GM18520 (cell line): ENCODE results near the gene FBXL7.

Experiments
- ATAC-seq: cut with Tn5 transposase; IDR thresholded peaks from one replicate; pipeline ENCODE4 v1.9.1; 2021; ENCODE audit not compliant: unreplicated experiment

The FBXL7 gene

DNA sequence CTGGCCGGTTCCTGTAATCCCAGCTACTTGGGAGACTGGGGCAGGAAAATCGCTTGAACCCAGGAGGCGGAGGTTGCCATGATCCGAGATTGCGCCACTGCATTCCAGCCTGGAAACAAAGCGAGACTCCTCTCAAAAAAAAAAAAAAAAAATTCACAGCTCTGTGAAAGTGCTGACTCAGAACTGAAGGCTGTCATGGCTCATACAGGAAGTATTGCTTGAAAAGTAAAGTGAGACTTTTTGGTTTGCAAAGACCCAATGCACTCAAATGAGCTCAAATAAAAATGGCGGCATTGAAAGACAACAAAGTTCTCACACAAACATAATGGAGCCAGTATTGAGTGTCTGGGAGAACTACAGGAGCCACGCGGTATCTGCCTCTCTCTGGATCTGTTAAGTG lies 202.1 kb downstream of the FBXL7 start:
- ATAC-seq = no peak

DNA sequence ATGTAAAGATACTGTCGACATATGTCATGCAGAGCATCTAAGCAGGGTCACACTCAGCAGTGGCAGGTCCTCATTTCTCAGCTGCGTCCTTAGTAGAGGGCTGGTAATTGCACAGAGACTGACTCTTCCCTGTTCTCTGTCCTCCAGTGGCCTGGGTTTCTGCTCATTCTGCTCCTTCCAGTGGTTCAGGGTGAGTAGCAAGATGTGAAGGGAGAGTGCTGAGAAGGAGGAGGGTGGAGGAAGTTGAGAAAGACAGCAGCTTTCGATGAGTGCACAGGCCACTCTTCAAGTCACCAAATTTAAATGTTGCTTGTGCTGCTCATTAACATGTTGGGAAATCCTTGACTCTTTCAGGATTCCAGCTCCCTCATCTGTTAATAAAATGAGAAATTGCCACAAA lies 203.9 kb downstream of the FBXL7 start:
- no peak for ATAC-seq

DNA sequence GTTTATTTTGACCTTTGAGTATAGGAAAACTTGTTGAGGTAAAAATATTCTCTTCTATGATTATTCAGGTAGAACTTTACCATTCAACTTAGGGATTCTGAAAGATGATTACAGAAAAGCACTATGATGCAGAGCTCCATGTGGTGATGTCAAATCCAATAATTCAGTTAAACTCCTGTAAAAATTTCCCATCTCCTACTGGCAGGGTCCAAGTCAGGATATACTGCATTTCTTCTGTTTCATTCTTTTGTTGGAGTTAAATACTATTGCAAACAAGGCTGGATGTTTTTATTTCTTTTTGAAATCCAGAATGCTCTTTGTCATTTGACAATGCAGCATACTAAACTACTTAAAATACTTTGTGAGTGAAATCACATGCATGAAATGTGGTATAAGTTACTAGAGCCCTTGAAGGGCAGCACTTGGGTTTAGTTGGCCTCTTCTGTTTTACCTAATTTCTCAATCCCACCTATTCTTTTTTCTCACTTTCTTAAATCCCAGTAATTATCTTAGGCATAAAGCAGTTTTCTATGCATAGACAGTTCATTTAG lies 204.5 kb downstream of the FBXL7 start:
- ATAC-seq = no peak

DNA sequence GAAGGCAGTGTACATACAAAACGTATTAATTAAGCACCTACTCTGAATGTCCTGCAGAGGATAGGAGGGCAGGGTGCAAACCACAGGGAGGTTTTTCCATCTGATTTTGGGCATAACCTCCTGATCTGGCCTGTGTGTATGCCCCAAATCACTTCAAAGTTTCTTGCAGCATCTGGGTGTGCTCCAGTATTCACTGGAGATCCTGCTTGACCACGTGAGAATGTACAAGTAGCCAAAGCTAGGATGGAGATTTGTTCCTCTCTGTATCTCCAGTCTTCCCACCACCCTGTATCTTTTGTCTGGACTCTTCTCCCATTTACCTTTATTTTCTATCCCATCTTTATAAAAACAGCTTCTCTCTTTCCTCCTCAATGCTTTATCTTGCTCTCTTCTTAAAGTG lies 207.7 kb downstream of the FBXL7 start:
- ATAC-seq = no peak

DNA sequence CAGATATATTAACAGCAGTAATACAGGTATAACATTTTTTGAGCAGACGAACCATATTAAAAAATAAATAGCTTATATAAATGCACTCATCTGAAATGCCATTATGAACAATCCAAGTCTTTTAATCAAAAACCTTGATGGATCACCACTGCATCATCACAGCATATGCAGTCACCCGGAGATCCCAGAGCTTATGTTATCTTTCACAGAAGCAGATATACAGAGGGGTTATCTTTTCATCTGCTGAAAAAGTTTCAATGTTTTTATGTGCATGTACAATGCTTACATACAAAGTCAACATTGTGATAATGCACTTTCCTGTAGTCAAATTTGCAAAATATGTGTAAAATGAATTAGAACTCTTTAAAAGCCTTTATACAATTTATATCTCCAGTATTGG lies 211.9 kb downstream of the FBXL7 start:
- ATAC-seq = no peak

DNA sequence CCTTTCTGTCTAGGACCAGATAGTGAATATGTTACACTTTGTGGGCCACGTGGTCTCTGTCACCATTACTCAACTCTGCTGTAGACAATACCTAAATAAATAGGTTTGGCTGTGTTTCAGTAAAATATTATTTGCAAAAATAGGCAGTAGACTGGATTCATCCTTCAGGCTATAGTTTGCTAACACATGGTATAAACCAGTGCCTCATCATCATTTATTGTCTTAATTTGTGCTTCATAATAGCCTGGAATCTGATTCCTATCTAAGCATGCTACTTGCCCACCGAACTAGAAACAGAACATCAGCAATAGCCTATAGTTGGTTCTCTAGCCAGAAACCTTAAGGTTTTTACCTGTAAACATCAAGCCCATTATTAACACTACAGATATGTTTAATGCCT lies 215.6 kb downstream of the FBXL7 start:
- no peak for ATAC-seq

DNA sequence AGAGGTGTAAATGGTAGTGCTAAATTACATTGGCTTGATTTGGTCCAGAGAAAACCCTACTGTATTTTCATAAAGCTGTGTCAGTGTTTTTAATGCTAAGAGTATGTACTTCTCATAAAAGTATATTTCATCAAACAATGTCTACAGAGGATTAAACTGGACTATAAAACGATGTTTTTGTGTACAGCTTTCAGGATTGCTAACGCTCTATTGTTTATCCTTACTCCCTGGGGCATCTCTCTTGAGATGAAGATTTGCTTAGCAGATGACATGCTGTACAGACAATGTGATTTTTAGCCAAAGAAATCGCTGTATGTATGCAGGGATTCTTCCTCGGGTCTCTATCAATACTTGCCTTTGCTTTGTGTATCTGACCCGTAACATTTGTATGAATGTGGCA lies 216.0 kb downstream of the FBXL7 start:
- no peak for ATAC-seq

DNA sequence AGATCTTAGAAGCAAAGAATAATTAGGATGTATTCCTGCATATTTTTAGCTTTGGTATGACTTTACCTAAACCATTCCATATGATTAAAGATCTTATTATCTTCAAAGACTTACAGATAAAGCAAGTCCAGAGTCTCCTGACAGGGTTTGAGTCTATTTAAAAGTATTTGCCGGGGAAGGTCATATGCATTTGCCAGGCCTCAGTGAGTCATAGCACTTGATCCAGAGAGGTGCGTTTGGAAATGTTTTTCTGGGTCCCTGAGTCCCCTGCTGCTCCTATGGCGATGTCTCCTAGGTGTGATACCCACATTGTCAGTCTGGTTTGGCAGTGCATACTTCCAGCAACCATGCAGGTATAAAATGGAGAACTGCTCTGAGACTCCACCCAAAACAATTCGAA lies 217.0 kb downstream of the FBXL7 start:
- ATAC-seq = no peak

DNA sequence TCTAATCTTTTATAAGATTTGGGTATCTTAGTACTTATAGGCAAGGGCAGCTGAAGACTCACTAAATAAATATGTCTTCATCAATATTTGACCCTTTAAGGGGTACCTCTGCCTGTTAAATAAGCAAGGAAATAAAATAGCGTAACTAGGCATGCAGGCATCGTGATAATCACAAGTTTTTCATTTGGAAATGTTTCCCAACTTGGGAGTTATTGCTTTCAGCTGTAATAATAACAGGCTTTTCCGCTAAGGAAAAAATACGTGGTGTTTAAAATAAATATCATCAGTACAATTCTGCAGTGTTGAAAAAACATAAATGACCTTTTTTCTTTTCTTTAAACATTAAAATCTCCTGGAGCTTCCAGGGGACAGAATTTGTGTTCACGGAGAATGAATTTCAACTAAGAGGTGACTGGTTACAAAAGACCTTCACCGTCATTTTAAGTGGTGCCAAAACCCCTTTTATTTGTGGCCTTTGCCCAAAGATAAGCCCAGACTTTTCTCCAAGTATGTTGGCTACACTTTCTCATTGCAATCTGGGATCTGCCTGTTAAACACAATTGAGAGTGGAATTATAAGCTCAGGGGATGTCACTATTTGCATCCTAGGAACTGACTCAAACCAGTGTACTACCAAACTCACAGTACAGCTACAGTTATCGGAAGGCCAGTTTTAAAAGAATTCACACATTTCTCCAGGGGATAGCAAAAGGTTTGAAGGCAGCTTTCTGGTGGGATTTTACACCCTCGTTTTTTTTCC lies 218.6 kb downstream of the FBXL7 start:
- no peak for ATAC-seq

DNA sequence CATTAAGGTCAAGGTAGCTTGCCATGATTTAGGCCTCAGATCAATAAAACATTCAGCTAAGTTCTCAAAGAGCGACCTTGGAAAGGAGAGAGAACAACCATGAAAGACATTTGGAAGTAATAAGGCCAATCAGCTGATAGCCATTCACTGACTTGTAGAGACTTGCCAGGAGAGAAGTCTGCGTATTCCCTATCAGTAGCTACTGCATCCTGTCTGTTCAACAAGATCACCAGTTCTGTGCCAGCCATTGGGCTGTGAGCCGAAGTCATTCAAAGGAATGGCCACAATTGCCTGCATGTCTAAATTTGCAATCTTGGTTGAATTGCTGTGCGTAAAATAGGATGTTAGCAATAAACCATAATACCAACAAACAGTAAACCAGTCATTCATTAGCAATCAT lies 219.8 kb downstream of the FBXL7 start:
- no peak for ATAC-seq

DNA sequence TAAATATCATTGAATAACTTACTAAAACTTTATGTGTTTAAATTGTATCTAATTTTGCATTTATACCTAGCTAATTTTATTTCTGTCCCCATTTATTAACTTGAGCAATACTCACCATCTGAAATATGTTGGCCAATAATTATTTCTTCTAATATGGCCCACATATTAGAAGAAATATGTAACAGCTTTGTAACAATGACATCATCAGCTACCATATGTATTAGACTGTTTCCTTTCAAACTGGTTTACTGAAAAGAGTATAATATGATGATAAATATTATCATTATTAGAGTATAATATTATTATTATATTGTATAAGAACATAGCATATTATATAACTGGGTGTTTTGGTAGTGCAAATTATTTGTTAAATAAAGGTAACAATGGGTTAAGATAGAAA lies 220.5 kb downstream of the FBXL7 start:
- ATAC-seq = no peak

DNA sequence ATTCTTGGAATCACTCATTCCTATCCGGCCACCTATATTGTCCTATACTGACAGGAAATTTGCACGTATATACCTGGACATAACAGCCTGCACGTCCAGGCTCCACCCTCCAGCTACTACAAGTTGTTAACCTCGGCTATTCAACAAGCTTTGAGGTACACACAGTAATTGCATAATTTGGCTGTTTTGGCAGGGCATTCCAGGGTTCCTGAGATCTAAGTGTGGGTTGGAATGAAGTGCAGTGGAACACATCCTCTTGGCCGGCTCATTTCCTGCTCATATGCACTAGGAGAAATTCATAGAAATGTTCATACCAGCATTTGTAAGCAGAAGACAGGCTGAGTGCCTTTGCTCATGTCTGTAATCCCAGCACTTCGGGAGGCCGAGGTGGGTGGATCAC lies 222.3 kb downstream of the FBXL7 start:
- no peak for ATAC-seq

DNA sequence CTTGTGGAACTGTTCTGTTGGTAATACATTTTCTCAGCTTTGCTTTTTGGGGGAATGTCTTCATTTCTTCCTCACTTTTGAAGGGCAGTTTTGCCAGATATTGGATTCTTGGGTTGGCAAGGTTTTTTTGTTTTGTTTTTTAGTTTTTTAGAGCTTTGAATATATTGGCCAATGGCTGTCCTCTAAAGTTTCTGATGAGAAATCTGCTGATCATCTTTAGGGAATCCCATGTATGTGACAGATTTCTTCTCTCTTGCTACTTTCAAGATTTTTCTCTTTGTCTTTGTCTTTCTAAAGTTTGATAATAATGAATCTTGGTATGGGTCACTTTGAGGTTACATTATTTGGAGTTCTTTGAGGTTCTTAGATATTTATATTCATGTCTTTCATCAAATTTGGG lies 227.4 kb downstream of the FBXL7 start:
- ATAC-seq = no peak

DNA sequence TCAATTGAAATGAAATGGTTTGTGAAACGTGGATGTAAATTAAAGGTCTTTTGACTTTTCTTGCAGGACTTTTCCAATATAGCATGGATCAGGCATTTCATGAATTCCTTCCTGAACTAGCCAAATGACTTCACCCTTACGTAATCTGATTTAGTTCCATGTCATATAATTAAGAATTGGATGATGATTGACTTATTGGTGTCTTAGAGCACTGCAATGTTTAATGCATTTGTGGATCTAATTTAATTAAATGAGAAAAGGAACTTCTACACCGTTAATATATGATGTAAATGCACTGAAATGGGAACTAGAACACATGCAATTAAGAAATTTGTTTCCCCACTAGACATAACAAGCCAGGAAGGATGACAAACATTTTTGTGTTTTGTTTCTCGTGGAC lies 228.8 kb downstream of the FBXL7 start:
- ATAC-seq = no peak

DNA sequence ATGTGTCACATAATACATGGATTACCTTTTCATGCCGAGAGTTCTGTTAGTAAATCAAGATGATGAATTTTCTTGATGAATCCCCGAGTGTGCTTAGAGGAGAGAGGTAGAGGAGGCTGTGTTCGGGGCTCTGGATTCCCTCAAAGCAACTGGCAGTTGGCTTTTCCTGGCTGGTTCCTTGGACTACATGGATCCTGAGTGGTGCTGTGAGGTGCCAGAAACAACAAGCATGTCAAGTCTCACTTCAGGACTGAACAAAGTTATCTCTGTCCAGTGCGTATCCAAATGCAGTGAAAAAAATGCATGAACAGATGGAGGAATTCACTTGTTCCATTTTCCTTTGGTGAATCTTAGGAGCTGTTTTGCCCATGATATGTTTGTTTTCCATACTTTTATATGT lies 231.7 kb downstream of the FBXL7 start:
- ATAC-seq = no peak

DNA sequence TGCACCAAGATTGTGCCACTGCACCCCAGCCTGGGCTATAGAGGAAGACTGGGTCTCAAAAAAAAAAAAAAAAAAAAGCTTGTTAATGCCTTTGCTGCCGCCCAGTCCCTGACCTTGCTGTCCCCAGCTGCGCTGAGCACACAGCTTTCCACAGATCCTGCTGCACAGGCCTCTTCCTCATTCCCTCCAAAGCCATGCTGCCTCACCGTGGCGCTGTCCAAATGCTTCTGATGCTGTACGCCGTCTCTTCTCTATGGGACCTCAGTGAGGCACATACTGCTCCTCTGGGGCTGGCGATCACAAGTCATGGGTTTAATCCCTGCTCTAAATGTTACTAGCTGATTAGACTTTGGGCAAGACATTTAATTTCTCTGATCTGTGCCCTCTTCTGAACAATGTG lies 234.1 kb downstream of the FBXL7 start:
- no peak for ATAC-seq

DNA sequence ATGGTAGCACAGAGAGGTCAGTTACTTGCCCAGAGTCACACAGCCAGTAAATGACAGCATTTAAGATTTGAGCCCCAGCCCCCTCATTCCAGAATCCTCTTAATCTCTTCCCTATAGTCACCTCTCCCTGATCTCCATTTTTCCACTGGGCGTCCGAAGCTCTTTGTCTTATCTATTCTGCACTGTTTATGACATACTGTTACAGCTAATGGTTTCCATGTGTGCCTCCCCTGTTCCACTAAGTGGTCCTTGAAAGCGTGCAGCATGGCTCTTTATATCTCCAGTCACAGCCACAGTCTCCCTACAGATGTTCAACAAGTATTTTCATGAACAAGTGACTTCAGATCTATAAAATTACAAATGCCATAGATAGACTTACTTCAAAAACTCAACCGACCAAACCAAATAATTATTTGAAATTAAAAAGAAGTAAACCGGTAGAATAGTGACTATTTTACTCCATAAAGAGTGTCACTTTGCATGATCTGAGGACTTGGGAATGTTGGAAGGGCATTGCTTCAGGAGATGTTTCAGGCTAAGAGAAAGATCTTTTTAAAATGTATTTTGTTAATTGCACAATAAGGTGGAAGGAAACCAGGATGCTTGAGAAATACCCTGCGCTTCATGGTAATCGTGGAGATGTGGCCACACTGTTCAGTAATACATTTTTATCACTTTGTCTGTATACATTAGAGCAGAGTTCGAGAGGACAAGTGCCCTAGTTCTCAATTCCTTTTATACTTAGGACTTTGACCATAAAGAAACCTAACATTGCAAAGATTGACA lies 237.2 kb downstream of the FBXL7 start:
- no peak for ATAC-seq

DNA sequence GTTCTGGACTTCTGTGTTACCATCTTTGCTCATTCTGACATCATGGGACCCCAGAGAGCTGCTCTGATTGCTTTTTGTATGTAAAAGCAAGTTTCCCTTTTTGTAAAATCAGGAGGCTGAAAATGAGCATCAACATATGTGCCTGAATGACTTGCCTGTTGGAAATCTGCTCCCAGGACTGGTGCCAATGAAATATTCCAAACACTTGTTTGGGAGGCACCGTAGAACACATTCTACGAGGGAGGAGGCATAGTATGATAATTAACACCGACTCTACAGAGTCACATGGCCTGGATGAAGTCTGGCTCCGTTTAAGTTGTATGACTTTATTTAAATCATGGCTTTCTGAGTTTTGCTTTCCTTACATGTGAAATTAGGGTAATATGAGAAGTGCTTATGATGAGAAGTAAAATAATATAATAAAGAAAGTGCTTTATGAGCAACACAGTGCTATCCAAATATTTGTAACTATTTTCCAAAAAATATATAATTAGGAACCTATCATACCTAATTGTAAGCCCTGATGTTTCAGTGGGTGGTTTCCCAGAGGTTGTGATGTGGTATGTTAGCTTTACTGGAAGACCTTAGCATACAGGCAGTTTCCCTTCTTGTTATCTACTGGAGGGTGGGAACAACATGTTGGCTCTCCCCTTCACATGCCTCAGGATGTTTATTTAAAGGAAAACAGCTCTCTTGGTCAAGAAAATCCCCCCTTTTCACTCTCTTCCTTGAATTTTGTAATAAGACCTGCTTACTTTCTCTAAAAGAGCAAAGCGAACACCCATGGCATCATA lies 238.1 kb downstream of the FBXL7 start:
- no peak for ATAC-seq

DNA sequence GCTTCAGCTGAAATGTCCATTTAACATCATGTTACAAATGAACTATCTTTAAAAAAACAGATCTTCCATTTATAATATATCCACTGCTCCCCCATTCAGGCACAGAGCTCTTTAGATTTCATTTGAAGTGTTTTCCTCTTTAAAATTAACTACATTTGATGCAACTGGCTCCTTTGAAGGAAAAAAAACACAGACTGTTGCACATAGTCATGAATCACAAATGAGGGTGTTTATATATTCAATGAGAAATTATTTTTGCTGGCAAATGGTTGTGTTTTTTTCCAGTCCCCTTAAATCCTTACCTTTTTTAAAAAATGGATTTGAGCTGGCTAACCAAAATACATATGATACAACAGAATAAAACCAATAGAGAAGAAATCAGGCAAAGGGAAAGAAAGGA lies 240.4 kb downstream of the FBXL7 start:
- no peak for ATAC-seq

DNA sequence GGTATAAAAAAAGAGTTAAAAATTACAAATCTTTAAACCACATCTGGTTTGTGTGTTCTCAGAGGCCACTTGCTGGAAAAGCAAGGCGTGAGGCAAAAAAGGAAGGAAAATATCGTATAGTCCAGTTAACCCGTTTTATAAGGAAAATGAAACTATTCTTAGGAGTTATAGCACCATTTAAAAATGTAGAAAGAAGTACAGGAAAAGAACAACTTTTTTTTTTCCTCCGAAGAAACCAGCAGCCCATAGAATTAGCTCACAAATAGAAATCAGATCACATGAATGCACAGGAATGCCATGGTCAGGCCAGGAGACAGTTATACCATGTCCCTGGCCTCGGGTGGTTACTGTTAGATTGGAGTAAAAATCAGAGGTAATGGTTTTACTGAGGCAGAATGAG lies 241.6 kb downstream of the FBXL7 start:
- no peak for ATAC-seq

DNA sequence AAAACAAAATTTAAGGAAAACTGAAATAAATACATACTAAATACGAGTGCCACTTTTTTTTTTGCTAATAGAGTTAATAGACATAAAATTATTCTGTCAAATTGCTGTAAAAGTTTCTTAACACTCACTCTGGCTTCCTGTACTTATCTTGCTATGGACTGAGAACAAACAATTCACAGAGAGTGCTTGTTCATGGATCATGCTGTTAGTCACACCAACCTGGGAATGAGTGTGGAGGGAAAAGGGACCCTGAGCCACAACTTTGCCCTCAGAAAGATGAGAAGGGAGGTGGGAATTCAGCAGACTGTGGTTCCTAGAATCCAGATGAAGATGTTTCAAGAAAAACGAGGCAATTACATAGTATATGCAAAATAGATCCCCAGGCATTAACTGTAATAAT lies 246.9 kb downstream of the FBXL7 start:
- no peak for ATAC-seq

DNA sequence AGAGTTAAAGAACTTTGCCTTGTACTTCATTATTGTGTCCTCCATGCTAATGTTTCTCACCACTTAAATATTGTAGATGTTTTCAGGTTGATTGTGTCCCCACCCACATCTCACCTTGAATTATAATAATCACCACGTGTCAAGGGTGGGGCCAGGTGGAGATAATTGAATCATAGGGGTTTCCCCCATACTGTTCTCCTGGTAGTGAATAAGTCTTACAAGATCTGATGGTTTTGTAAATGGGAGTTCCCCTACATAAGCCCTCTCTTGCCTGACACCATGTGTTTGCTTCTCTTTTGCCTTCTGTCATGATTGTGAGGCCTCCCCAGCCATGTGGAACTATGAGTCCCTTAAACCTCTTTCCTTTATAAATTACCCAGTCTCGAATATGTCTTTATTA lies 248.3 kb downstream of the FBXL7 start:
- ATAC-seq = no peak
